Sigmoid colon (tissue), 4 donors: Measurements from ENCODE around the gene LRRFIP1.

ENCODE experiments used
- EP300 ChIP-seq, 4 donors: sonication (generic); formaldehyde crosslinking; IDR thresholded peaks; one replicate each; pipeline ENCODE4 v1.6.1; 2017; ENCODE audit warnings: antibody characterized with exemption in 4 of 4
- POLR2A ChIP-seq, 2 donors: fragments of 450-650 bp; IDR thresholded peaks; one replicate each; pipeline ENCODE4 v1.6.1; 2016; ENCODE audit warnings: antibody characterized with exemption in 2 of 2, mild to moderate bottlenecking in 2 of 2, moderate library complexity in 2 of 2
- TF ChIP-seq, protein P1 (sequence below), 4 experiments: fragments of 450-650 bp in 3 of 4; fragments of 200-600 bp in 1 of 4; IDR thresholded peaks; one replicate each; pipeline ENCODE4 v1.5.1; 2016 to 2019; ENCODE audit warnings: antibody characterized with exemption in 4 of 4, mild to moderate bottlenecking in 3 of 4, moderate library complexity in 2 of 4

DNA sequence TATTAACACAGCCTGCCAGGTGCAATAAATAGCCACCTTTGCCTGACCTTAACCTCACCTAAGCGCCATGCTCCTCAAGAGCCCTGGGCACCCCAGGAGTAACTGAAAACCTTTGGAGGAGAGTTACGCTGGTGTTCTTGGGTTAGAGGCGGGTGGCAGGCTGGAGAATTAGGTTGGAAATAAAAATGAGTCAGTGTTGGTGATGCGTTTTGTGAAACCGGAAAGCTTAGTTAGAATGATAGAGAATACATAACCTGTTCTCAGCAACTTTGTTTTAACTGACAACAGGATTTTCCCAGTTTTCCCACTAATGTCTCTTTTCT, 17.0 kb downstream of the LRRFIP1 start:
- TF ChIP-seq, protein P1, sequence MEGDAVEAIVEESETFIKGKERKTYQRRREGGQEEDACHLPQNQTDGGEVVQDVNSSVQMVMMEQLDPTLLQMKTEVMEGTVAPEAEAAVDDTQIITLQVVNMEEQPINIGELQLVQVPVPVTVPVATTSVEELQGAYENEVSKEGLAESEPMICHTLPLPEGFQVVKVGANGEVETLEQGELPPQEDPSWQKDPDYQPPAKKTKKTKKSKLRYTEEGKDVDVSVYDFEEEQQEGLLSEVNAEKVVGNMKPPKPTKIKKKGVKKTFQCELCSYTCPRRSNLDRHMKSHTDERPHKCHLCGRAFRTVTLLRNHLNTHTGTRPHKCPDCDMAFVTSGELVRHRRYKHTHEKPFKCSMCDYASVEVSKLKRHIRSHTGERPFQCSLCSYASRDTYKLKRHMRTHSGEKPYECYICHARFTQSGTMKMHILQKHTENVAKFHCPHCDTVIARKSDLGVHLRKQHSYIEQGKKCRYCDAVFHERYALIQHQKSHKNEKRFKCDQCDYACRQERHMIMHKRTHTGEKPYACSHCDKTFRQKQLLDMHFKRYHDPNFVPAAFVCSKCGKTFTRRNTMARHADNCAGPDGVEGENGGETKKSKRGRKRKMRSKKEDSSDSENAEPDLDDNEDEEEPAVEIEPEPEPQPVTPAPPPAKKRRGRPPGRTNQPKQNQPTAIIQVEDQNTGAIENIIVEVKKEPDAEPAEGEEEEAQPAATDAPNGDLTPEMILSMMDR (IDR thresholded peaks at IDR 0.05): no peak
- TF ChIP-seq POLR2A (IDR thresholded peaks at IDR 0.05) (no peak), EP300 (IDR thresholded peaks at IDR 0.05) (no peak)
